Neural progenitor cell (in vitro differentiated cells): ENCODE results near the gene ZNF793. TPM values are rescaled to one million over a fixed set of nuclear protein-coding genes. Genes with fewer than 3 reads are reported as not detected.

Experiments used
- DNase-seq: peaks from one replicate; pipeline ENCODE4 v3.0.0-alpha.2; 2016; ENCODE audit warnings: low spot score
- H2AFZ ChIP-seq: fragments of 200-600 bp; sonication (generic); replicated peaks from 2 replicates; pipeline ENCODE4 v1.6.1; 2016; ENCODE audit warnings: antibody characterized with exemption
- H3F3A ChIP-seq: fragments of 200-600 bp; sonication (generic); 2 replicates; pipeline ENCODE4 v1.6.1; 2016; ENCODE audit warnings: antibody characterized with exemption, low read depth
- H3K27ac ChIP-seq: fragments of 200-600 bp; sonication (generic); 2 replicates; pipeline ENCODE4 v1.5.1; 2016; ENCODE audit warnings: mild to moderate bottlenecking
- H3K27me3 ChIP-seq: fragments of 200-600 bp; sonication (generic); 2 replicates; pipeline ENCODE4 v1.6.1; 2016; ENCODE audit warnings: mild to moderate bottlenecking, moderate library complexity
- H3K36me3 ChIP-seq: fragments of 200-600 bp; sonication (generic); 2 replicates; pipeline ENCODE4 v1.5.1; 2016
- H3K4me1 ChIP-seq: fragments of 200-600 bp; sonication (generic); 2 replicates; pipeline ENCODE4 v1.6.1; 2016; ENCODE audit warnings: mixed run types
- H3K4me2 ChIP-seq: fragments of 200-600 bp; sonication (generic); 2 replicates; pipeline ENCODE4 v1.6.1; 2016
- H3K4me3 ChIP-seq: fragments of 200-600 bp; sonication (generic); 2 replicates; pipeline ENCODE4 v1.5.1; 2016
- H3K79me2 ChIP-seq: fragments of 200-600 bp; sonication (generic); 2 replicates; pipeline ENCODE4 v1.6.1; 2016; ENCODE audit warnings: low read depth
- H3K9ac ChIP-seq: fragments of 200-600 bp; sonication (generic); 2 replicates; pipeline ENCODE4 v1.6.1; 2016
- H3K9me3 ChIP-seq: fragments of 200-600 bp; sonication (generic); 2 replicates; pipeline ENCODE4 v1.5.1; 2016; ENCODE audit warnings: low read depth
- H4K20me1 ChIP-seq: fragments of 200-600 bp; sonication (generic); 2 replicates; pipeline ENCODE4 v1.6.1; 2016; ENCODE audit warnings: low read depth
- H3K27ac Mint-ChIP-seq: 3 replicates; pipeline ENCODE4 v1.8.0; 2021; ENCODE audit warnings: mixed read lengths
- H3K27me3 Mint-ChIP-seq: 2 replicates; pipeline ENCODE4 v1.8.0; 2022; ENCODE audit warnings: low read depth, mild to moderate bottlenecking, inconsistent platforms, moderate library complexity, mixed read lengths; ENCODE audit not compliant: insufficient read depth
- H3K36me3 Mint-ChIP-seq: 3 replicates; pipeline ENCODE4 v1.8.0; 2021; ENCODE audit warnings: mixed read lengths
- H3K4me1 Mint-ChIP-seq: 3 replicates; pipeline ENCODE4 v1.8.0; 2021; ENCODE audit warnings: mixed read lengths
- H3K4me3 Mint-ChIP-seq: 3 replicates; pipeline ENCODE4 v1.8.0; 2021; ENCODE audit warnings: mild to moderate bottlenecking, moderate library complexity, mixed read lengths
- H3K9me3 Mint-ChIP-seq: 3 replicates; pipeline ENCODE4 v1.8.0; 2020; ENCODE audit warnings: mixed read lengths
- EZH2 ChIP-seq: fragments of 200-600 bp; sonication (generic); IDR thresholded peaks from 2 replicates; pipeline ENCODE4 v1.6.1; 2017; ENCODE audit warnings: antibody characterized with exemption, mild to moderate bottlenecking, moderate library complexity
- EZH2phosphoT487 ChIP-seq: fragments of 200-600 bp; sonication (generic); IDR thresholded peaks from 2 replicates; pipeline ENCODE4 v1.6.1; 2017; ENCODE audit warnings: antibody characterized with exemption
- total RNA-seq: library from RNA; depleted of rRNA; stranded (reverse); fragments of >200 nt; gene quantifications from 2 replicates; pipeline ENCODE4 v1.2.3, GENCODE V29; 2015; ENCODE audit warnings: low replicate concordance
- TF ChIP-seq, protein P1 (sequence below): fragments of 200-600 bp; sonication (generic); IDR thresholded peaks from 2 replicates; pipeline ENCODE4 v1.5.1; 2017; ENCODE audit warnings: antibody characterized with exemption, mild to moderate bottlenecking

Gene ZNF793
- total RNA-seq, 1 donor from 2014 or later, result 17.3 TPM

DNA sequence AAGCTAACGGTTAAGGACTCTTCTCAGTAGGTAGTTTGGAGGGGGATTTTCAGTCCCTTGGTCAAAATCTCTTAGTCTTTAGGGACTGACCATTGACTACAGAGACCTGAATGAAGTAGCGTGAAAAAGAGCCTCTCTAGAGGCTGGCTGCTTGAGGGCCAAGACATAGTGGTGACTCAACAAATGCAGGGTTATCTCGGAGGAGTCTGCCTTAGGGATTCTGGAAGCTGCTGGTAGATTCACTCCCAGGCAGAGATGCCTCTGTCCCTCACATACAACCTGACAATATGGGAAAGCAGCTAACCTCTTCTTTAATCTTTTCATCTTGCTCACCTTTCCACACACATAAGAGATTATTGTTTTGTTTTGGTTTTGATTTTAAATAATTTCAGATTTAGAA lies 5.1 kb downstream of the ZNF793 start:
- no peak overlapping the region for H3K4me3 Mint-ChIP-seq
- H3K4me1 Mint-ChIP-seq, result no peaks in the 10 kb centered on the region
- Histone ChIP-seq H3K36me3 (peaks cover 9% of the 10 kb centered on the region), H2AFZ (no peak overlapping the region), H3K4me3 (no peak overlapping the region), H4K20me1 (no peaks in the 10 kb centered on the region), H3K9me3 (no peaks in the 10 kb centered on the region), H3K9ac (no peak overlapping the region), H3K27me3 (no peaks in the 10 kb centered on the region), H3K4me2 (no peak overlapping the region), H3K4me1 (peaks cover 8% of the 10 kb centered on the region), H3K79me2 (peaks cover 14% of the 10 kb centered on the region), H3F3A (no peaks in the 10 kb centered on the region), H3K27ac (no peak overlapping the region)
- DNase-seq, result no peak
- no peak for TF ChIP-seq EZH2phosphoT487
- TF ChIP-seq, protein P1, sequence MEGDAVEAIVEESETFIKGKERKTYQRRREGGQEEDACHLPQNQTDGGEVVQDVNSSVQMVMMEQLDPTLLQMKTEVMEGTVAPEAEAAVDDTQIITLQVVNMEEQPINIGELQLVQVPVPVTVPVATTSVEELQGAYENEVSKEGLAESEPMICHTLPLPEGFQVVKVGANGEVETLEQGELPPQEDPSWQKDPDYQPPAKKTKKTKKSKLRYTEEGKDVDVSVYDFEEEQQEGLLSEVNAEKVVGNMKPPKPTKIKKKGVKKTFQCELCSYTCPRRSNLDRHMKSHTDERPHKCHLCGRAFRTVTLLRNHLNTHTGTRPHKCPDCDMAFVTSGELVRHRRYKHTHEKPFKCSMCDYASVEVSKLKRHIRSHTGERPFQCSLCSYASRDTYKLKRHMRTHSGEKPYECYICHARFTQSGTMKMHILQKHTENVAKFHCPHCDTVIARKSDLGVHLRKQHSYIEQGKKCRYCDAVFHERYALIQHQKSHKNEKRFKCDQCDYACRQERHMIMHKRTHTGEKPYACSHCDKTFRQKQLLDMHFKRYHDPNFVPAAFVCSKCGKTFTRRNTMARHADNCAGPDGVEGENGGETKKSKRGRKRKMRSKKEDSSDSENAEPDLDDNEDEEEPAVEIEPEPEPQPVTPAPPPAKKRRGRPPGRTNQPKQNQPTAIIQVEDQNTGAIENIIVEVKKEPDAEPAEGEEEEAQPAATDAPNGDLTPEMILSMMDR, result no peak
- no peak for TF ChIP-seq EZH2
- peaks cover 54% of the 10 kb centered on the region for H3K36me3 Mint-ChIP-seq
- peaks cover 2% of the 10 kb centered on the region for H3K27me3 Mint-ChIP-seq
- H3K27ac Mint-ChIP-seq, result no peak overlapping the region
- H3K9me3 Mint-ChIP-seq, result peaks cover 41% of the 10 kb centered on the region

DNA sequence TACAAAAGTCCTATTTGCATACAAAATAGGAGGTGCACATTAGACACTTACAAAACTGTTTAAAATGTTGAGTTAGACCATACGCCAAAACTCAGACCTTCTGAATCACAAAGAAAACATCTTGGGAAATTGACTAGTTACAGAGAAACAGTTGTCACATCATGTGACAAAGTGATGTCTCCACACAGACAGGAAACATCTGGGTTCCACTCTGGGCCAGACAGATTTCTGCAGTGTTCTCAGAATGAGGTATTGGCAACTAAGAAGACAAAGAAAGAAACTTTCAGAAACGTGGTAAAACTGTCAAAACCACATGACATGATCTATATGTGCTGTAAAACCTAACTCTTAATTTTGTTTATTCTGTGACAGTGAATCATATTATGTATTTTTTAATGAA lies 6.7 kb downstream of the ZNF793 start:
- Mint-ChIP-seq H3K4me1 (no peaks in the 10 kb centered on the region), H3K27me3 (peaks cover 2% of the 10 kb centered on the region), H3K4me3 (no peak overlapping the region), H3K27ac (no peak overlapping the region), H3K36me3 (peaks cover 61% of the 10 kb centered on the region), H3K9me3 (peaks cover 47% of the 10 kb centered on the region)
- no peak overlapping the region for H3K4me2 ChIP-seq
- no peaks in the 10 kb centered on the region for H3K9me3 ChIP-seq
- no peak overlapping the region for H3K9ac ChIP-seq
- no peak for DNase-seq
- no peak overlapping the region for H3K4me3 ChIP-seq
- no peaks in the 10 kb centered on the region for H3K27me3 ChIP-seq
- no peaks in the 10 kb centered on the region for H3F3A ChIP-seq
- no peaks in the 10 kb centered on the region for H3K4me1 ChIP-seq
- peaks cover 9% of the 10 kb centered on the region for H3K36me3 ChIP-seq
- no peak overlapping the region for H3K27ac ChIP-seq
- peaks cover 1% of the 10 kb centered on the region for H3K79me2 ChIP-seq
- H4K20me1 ChIP-seq, result no peaks in the 10 kb centered on the region
- H2AFZ ChIP-seq, result no peak overlapping the region
- TF ChIP-seq EZH2 (no peak), EZH2phosphoT487 (no peak)
- TF ChIP-seq, protein P1, result no peak

DNA sequence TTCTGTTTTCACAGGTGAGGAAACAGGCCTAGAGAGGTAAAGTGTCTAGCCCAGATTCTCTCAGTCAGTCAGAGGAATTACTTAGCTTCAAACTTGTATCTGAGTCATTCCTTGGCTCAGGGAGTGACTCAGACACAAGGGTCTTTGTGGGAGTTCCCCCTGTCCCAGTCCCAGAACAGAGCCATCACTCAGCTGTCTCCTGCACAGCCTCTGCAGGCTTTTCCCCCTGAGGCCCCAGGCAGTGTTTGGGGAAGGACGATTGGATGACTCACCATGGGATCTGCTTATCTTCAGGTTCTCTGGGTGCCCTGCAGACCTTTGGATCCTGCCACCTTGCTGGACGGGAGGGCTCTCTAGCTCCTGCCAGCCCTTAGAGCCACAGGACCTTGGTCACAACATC lies 13.2 kb downstream of the ZNF793 start:
- Histone ChIP-seq H2AFZ (no peak overlapping the region), H3K4me3 (no peak overlapping the region), H3K9me3 (no peaks in the 10 kb centered on the region), H4K20me1 (no peaks in the 10 kb centered on the region), H3K4me1 (no peaks in the 10 kb centered on the region), H3K4me2 (no peak overlapping the region), H3K27ac (no peak overlapping the region), H3K27me3 (no peaks in the 10 kb centered on the region), H3K36me3 (peaks cover 17% of the 10 kb centered on the region), H3K9ac (no peak overlapping the region), H3F3A (no peaks in the 10 kb centered on the region), H3K79me2 (no peaks in the 10 kb centered on the region)
- Mint-ChIP-seq H3K27me3 (peaks cover 4% of the 10 kb centered on the region), H3K4me3 (no peak overlapping the region), H3K27ac (no peak overlapping the region), H3K36me3 (peaks cover 53% of the 10 kb centered on the region), H3K9me3 (peaks cover 46% of the 10 kb centered on the region), H3K4me1 (no peaks in the 10 kb centered on the region)
- TF ChIP-seq EZH2phosphoT487 (no peak), EZH2 (no peak)
- TF ChIP-seq, protein P1, result no peak
- DNase-seq, result no peak
